OCI-LY1 (cell line): ENCODE measurements around the gene PCDHGB4.

Experiments used
- EZH2 ChIP-seq: fragments of 200-600 bp; sonication (generic), shearing (Covaris generic); IDR thresholded peaks from 2 replicates; pipeline ENCODE4 v1.8.0; 2017; ENCODE audit warnings: borderline replicate concordance, mixed run types, mild to moderate bottlenecking, antibody characterized with exemption, low read length, moderate library complexity, mixed read lengths
- TF ChIP-seq, protein P1 (sequence below): fragments of 200-600 bp; sonication (generic), shearing (Covaris generic); IDR thresholded peaks from 2 replicates; pipeline ENCODE4 v1.5.1; 2017; ENCODE audit warnings: mild to moderate bottlenecking, antibody characterized with exemption, low read length, moderate library complexity, mixed read lengths

DNA sequence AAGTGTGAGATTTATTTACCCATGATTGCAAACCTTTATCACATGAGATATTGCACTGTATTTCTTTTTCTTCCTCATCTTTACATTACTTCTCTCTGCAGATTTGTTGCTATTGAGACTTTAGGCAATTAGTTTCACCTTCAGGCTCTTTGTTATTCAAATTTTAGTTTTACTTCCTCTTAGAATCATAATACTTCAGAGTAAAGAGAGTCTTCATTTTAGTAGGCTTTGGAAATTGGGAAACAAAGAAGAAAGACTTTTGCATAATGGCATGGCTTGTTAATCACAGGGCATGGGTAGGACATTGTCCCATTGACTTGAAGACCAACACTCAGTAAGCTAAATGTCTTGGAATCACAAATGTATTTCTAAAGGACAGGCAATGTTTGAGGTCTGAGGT lies 24.8 kb upstream of the PCDHGB4 start:
- TF ChIP-seq, protein P1, sequence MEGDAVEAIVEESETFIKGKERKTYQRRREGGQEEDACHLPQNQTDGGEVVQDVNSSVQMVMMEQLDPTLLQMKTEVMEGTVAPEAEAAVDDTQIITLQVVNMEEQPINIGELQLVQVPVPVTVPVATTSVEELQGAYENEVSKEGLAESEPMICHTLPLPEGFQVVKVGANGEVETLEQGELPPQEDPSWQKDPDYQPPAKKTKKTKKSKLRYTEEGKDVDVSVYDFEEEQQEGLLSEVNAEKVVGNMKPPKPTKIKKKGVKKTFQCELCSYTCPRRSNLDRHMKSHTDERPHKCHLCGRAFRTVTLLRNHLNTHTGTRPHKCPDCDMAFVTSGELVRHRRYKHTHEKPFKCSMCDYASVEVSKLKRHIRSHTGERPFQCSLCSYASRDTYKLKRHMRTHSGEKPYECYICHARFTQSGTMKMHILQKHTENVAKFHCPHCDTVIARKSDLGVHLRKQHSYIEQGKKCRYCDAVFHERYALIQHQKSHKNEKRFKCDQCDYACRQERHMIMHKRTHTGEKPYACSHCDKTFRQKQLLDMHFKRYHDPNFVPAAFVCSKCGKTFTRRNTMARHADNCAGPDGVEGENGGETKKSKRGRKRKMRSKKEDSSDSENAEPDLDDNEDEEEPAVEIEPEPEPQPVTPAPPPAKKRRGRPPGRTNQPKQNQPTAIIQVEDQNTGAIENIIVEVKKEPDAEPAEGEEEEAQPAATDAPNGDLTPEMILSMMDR, result no peak
- TF ChIP-seq EZH2, result no peak
